Brain microvascular endothelial cell (primary cell): ENCODE results near the gene KRT2.

Source experiments
- DNase-seq: peaks from one replicate; pipeline ENCODE4 v3.0.0-alpha.2; 2020
- H3K27ac ChIP-seq: fragments of 250-450 bp; sonication (Bioruptor Pico); 2 replicates; pipeline ENCODE4 v1.5.1; 2020; ENCODE audit warnings: mild to moderate bottlenecking, moderate library complexity
- H3K27me3 ChIP-seq: fragments of 250-450 bp; sonication (Bioruptor Pico); replicated peaks from 2 replicates; pipeline ENCODE4 v1.5.1; 2020; ENCODE audit warnings: mild to moderate bottlenecking
- H3K36me3 ChIP-seq: fragments of 250-450 bp; sonication (Bioruptor Pico); replicated peaks from 2 replicates; pipeline ENCODE4 v1.5.1; 2020; ENCODE audit warnings: mild to moderate bottlenecking
- H3K4me3 ChIP-seq: 2 replicates; pipeline ENCODE4 v1.5.1; 2011; ENCODE audit warnings: low read depth, mild to moderate bottlenecking, control low read depth, low read length, moderate library complexity
- CTCF ChIP-seq: IDR thresholded peaks from 2 replicates; pipeline ENCODE4 v1.5.1; 2011; ENCODE audit warnings: low read depth, mild to moderate bottlenecking, moderate library complexity, low read length, control low read depth, inconsistent platforms; ENCODE audit errors: missing control alignments
- in situ Hi-C: cut with HindIII; loops from 2 replicates; pipeline ENCODE4 v1.10.0; 2017; ENCODE audit warnings: low sequenced_read_pairs, low pct_ligation_motif_present

KRT2 gene

GRCh38 chr12:52680363-52680762 is 28.4 kb upstream of the KRT2 start, which contains the start of gene KRT1:
KRT1 (minus strand) TSS chr12:52680407; CDS start chr12:52680348, 59 bp downstream.
- Histone ChIP-seq H3K4me3 (no peak within 1 kb of the TSS), H3K36me3 (no peaks in the 10 kb centered on the region), H3K27ac (no peak within 1 kb of the TSS), H3K27me3 (no peaks in the 10 kb centered on the region)
- in situ Hi-C loops, result no loop called here
- TF ChIP-seq CTCF, result no peak
- no peak for DNase-seq

- H3K27ac ChIP-seq, result no peak overlapping the region
- in situ Hi-C loops, result no loop called here
- no peaks in the 10 kb centered on the region for H3K36me3 ChIP-seq
- no peak for DNase-seq
- no peak overlapping the region for H3K4me3 ChIP-seq
- H3K27me3 ChIP-seq, result no peaks in the 10 kb centered on the region
- TF ChIP-seq CTCF, result no peak
These were observed 27.9 kb upstream of the KRT2 start for GRCh38 chr12:52679875-52680274.

- TF ChIP-seq CTCF, result no peak
- no peaks in the 10 kb centered on the region for H3K36me3 ChIP-seq
- H3K27ac ChIP-seq, result no peak overlapping the region
- H3K4me3 ChIP-seq, result no peak overlapping the region
- in situ Hi-C loops, result no loop called here
- H3K27me3 ChIP-seq, result peaks cover 2% of the 10 kb centered on the region
- no peak for DNase-seq
These were observed 25.7 kb upstream of the KRT2 start for GRCh38 chr12:52677671-52678070.

DNA sequence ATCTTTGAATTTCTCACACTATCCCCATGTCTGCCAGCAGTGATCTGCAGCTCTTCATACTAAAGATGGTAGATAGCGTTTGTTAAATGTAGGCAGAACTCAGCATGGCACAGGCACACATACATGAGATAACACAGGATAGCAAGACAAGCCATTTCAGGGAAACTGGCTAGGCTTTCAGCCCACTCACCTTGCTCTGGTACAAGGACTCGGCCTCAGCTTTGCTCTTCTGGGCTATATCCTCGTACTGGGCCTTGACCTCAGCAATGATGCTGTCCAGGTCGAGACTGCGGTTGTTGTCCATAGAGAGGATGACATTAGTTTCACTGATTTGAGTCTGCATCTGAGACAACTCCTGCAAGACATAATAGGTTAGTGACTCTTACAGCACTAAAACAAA is 25.1 kb upstream of the KRT2 start:
- Histone ChIP-seq H3K4me3 (no peak overlapping the region), H3K36me3 (no peaks in the 10 kb centered on the region), H3K27me3 (peaks cover 2% of the 10 kb centered on the region), H3K27ac (no peak overlapping the region)
- no peak for TF ChIP-seq CTCF
- DNase-seq, result no peak
- in situ Hi-C loops, result no loop called here

DNA sequence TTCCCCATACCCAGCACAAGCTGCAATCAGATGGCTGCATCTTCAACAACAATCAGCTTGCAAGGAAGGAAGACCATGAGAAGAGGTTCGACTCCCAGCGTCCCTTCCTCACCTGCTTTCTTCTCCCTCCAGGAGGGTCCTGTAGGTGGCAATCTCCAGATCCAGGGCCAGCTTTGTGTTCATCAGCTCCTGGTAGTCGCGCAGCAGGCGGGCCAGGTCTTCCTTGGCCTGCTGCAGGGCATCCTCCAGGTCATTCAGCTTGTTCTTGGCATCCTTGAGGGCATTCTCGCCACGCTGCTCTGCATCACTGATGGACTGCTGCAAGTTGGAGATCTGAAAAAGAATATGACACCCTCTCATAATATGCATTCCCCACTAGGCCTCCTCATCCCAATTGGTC is 24.2 kb upstream of the KRT2 start:
- H3K36me3 ChIP-seq, result no peaks in the 10 kb centered on the region

More for the DNA sequence above, 24.2 kb upstream of the KRT2 start:
- TF ChIP-seq CTCF, result no peak
- no peak overlapping the region for H3K27ac ChIP-seq
- H3K27me3 ChIP-seq, result peaks cover 2% of the 10 kb centered on the region
- no peak for DNase-seq
- H3K4me3 ChIP-seq, result no peak overlapping the region
- in situ Hi-C loops, result no loop called here
